SK-N-SH treated with all-trans-retinoic acid at 6 μM for 48 hours (cell line): Measurements from ENCODE around the gene SLC16A12.
"Not testable (repeated sequence)": the region's sequence is repeated elsewhere in the genome, so short reads cannot be mapped to it uniquely, and the experiment has no call there.

Experiments
- ATAC-seq: fragments of 200-7000 bp; cut with Tn5 transposase; 3 replicates; pipeline ENCODE4 v1.9.1; 2020; ENCODE audit warnings: mild to moderate bottlenecking, moderate library complexity
- ARNTL ChIP-seq: fragments of 450-650 bp; formaldehyde crosslinking; IDR thresholded peaks from 2 replicates; pipeline ENCODE4 v1.5.0; 2020; ENCODE audit warnings: low read depth, mild to moderate bottlenecking, moderate library complexity, borderline replicate concordance
- BACH2 ChIP-seq: fragments of 250-450 bp; sonication (Bioruptor Pico); IDR thresholded peaks from 2 replicates; pipeline ENCODE4 v1.9.0; 2021; ENCODE audit warnings: mild to moderate bottlenecking, borderline replicate concordance
- CREB5 ChIP-seq: fragments of 250-450 bp; sonication (Bioruptor Pico); IDR thresholded peaks from 2 replicates; pipeline ENCODE4 v1.5.1; 2020; ENCODE audit warnings: low read depth, mild to moderate bottlenecking, moderate library complexity
- CSDC2 ChIP-seq: fragments of 250-450 bp; sonication (Bioruptor Pico); IDR thresholded peaks from 2 replicates; pipeline ENCODE4 v1.5.0; 2020; ENCODE audit warnings: mild to moderate bottlenecking, moderate library complexity
- ESRRG ChIP-seq: fragments of 250-450 bp; sonication (Bioruptor Pico); IDR thresholded peaks from 2 replicates; pipeline ENCODE4 v1.6.1; 2021; ENCODE audit warnings: mild to moderate bottlenecking
- GLIS3 ChIP-seq: fragments of 250-450 bp; sonication (Bioruptor Pico); IDR thresholded peaks from 2 replicates; pipeline ENCODE4 v1.5.0; 2020; ENCODE audit warnings: mild to moderate bottlenecking, moderate library complexity
- ISL1 ChIP-seq: fragments of 250-450 bp; sonication (Bioruptor Pico); IDR thresholded peaks from 2 replicates; pipeline ENCODE4 v2.1.2; 2022; ENCODE audit warnings: mild to moderate bottlenecking, moderate library complexity
- OSR1 ChIP-seq: fragments of 250-450 bp; sonication (Bioruptor Pico); IDR thresholded peaks from 2 replicates; pipeline ENCODE4 v1.8.0; 2022; ENCODE audit warnings: moderate library complexity, mild to moderate bottlenecking, inconsistent platforms
- PPARA ChIP-seq: fragments of 250-450 bp; sonication (Bioruptor Pico); IDR thresholded peaks from 2 replicates; pipeline ENCODE4 v1.5.0; 2020; ENCODE audit warnings: mild to moderate bottlenecking, borderline replicate concordance
- RARB ChIP-seq: fragments of 250-450 bp; sonication (Bioruptor Pico); IDR thresholded peaks from 2 replicates; pipeline ENCODE4 v1.8.0; 2021; ENCODE audit warnings: mild to moderate bottlenecking, moderate library complexity
- SNAI2 ChIP-seq: fragments of 250-450 bp; sonication (Bioruptor Pico); IDR thresholded peaks from 2 replicates; pipeline ENCODE4 v1.5.0; 2020; ENCODE audit warnings: mild to moderate bottlenecking, moderate library complexity
- TCF4 ChIP-seq: fragments of 250-450 bp; sonication (Bioruptor Pico); IDR thresholded peaks from 2 replicates; pipeline ENCODE4 v1.8.0; 2021; ENCODE audit warnings: mild to moderate bottlenecking, moderate library complexity, borderline replicate concordance
- TOX ChIP-seq: fragments of 250-450 bp; sonication (Bioruptor Pico); IDR thresholded peaks from 2 replicates; pipeline ENCODE4 v1.8.0; 2021; ENCODE audit warnings: mild to moderate bottlenecking, moderate library complexity, borderline replicate concordance
- ZFP3 ChIP-seq: fragments of 250-450 bp; sonication (Bioruptor Pico); IDR thresholded peaks from 2 replicates; pipeline ENCODE4 v1.5.0; 2020; ENCODE audit warnings: mild to moderate bottlenecking, moderate library complexity
- ZFP30 ChIP-seq: fragments of 450-650 bp; formaldehyde crosslinking; IDR thresholded peaks from 2 replicates; pipeline ENCODE4 v1.5.0; 2022; ENCODE audit warnings: mild to moderate bottlenecking, moderate library complexity
- ZNF565 ChIP-seq: fragments of 450-650 bp; formaldehyde crosslinking; conservative IDR thresholded peaks from 2 replicates; pipeline ENCODE4 v1.5.0; 2020; ENCODE audit warnings: low read depth, mild to moderate bottlenecking, moderate library complexity
- ZNF70 ChIP-seq: fragments of 450-650 bp; formaldehyde crosslinking; IDR thresholded peaks from 2 replicates; pipeline ENCODE4 v1.5.0; 2020; ENCODE audit warnings: mild to moderate bottlenecking, moderate library complexity
- ZNF8 ChIP-seq: fragments of 450-650 bp; formaldehyde crosslinking; IDR thresholded peaks from 2 replicates; pipeline ENCODE4 v1.5.0; 2020; ENCODE audit warnings: mild to moderate bottlenecking, moderate library complexity
- TF ChIP-seq, protein P1 (sequence below): fragments of 250-450 bp; sonication (Bioruptor Pico); IDR thresholded peaks from 2 replicates; pipeline ENCODE4 v1.8.0; 2021; ENCODE audit warnings: low read depth, mild to moderate bottlenecking, moderate library complexity, borderline replicate concordance
- TF ChIP-seq, protein P2 (sequence below): fragments of 250-450 bp; sonication (Bioruptor Pico); IDR thresholded peaks from 2 replicates; pipeline ENCODE4 v1.5.0; 2020; ENCODE audit warnings: mild to moderate bottlenecking, moderate library complexity
- TF ChIP-seq, protein P3 (sequence below): fragments of 250-450 bp; sonication (Bioruptor Pico); IDR thresholded peaks from 2 replicates; pipeline ENCODE4 v1.8.0; 2020; ENCODE audit warnings: mild to moderate bottlenecking, moderate library complexity, borderline replicate concordance

SLC16A12 gene

GRCh38 chr10:89547853-89548513 lies 12.6 kb upstream of the SLC16A12 start:
- TF ChIP-seq ZNF70 (no peak), ZFP30 (CRISPR knock-in tag) (no peak), GLIS3 (CRISPR knock-in tag) (no peak), CREB5 (CRISPR knock-in tag) (no peak), OSR1 (CRISPR knock-in tag) (no peak), RARB (CRISPR knock-in tag) (no peak), BACH2 (no peak), ZNF565 (CRISPR knock-in tag) (no peak)
- ATAC-seq = no peak

DNA sequence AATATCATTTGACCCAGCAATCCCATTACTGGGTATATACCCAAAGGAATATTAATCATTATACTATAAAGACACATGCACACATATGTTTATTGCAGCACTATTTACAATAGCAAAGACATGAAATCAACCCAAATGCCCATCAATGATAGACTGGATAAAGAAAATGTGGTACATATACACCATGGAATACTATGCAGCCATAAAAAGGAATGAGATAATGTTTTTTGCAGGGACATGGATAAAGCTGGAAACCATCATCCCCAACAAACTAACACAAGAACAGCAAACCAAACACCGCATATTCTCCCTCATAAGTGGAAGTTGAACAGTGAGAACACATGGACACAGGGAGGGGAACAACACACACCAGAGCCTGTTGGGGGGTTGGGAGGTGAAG lies 11.3 kb upstream of the SLC16A12 start:
- TF ChIP-seq ZNF8 (CRISPR knock-in tag) = peak; percentile 78
- ATAC-seq = not testable (repeated sequence)

DNA sequence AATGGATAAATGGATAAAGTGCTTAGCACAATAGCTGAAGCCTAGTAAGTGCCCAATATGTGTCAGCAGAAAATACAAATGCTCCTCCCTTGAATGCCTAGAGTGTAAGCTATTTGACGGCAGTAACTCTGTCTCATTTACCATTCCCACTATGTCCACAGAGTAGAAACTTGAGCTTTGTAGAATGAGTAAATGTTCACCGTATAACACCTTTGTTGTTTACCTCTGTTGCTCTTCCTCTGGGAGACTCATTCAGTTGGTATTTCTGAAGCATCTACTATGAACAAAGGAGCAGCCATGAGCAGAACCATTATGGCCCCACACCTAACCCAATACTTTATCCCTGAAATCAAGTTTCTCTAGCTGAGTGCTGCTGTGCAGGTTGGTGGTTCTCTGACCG lies 8.4 kb upstream of the SLC16A12 start:
- no peak for TF ChIP-seq BACH2
- TF ChIP-seq ESRRG (CRISPR knock-in tag) = no peak
- TF ChIP-seq GLIS3 (CRISPR knock-in tag) = no peak
- TF ChIP-seq, protein P1, sequence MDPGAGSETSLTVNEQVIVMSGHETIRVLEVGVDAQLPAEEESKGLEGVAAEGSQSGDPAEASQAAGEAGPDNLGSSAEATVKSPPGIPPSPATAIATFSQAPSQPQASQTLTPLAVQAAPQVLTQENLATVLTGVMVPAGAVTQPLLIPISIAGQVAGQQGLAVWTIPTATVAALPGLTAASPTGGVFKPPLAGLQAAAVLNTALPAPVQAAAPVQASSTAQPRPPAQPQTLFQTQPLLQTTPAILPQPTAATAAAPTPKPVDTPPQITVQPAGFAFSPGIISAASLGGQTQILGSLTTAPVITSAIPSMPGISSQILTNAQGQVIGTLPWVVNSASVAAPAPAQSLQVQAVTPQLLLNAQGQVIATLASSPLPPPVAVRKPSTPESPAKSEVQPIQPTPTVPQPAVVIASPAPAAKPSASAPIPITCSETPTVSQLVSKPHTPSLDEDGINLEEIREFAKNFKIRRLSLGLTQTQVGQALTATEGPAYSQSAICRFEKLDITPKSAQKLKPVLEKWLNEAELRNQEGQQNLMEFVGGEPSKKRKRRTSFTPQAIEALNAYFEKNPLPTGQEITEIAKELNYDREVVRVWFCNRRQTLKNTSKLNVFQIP (CRISPR knock-in tag) = no peak
- no peak for TF ChIP-seq ZFP30 (CRISPR knock-in tag)
- TF ChIP-seq, protein P2, sequence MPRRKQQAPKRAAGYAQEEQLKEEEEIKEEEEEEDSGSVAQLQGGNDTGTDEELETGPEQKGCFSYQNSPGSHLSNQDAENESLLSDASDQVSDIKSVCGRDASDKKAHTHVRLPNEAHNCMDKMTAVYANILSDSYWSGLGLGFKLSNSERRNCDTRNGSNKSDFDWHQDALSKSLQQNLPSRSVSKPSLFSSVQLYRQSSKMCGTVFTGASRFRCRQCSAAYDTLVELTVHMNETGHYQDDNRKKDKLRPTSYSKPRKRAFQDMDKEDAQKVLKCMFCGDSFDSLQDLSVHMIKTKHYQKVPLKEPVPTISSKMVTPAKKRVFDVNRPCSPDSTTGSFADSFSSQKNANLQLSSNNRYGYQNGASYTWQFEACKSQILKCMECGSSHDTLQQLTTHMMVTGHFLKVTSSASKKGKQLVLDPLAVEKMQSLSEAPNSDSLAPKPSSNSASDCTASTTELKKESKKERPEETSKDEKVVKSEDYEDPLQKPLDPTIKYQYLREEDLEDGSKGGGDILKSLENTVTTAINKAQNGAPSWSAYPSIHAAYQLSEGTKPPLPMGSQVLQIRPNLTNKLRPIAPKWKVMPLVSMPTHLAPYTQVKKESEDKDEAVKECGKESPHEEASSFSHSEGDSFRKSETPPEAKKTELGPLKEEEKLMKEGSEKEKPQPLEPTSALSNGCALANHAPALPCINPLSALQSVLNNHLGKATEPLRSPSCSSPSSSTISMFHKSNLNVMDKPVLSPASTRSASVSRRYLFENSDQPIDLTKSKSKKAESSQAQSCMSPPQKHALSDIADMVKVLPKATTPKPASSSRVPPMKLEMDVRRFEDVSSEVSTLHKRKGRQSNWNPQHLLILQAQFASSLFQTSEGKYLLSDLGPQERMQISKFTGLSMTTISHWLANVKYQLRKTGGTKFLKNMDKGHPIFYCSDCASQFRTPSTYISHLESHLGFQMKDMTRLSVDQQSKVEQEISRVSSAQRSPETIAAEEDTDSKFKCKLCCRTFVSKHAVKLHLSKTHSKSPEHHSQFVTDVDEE (CRISPR knock-in tag) = no peak
- no peak for TF ChIP-seq ARNTL (CRISPR knock-in tag)
- no peak for ATAC-seq

- TF ChIP-seq TOX (CRISPR knock-in tag) (no peak), OSR1 (CRISPR knock-in tag) (no peak), ZNF565 (CRISPR knock-in tag) (no peak), SNAI2 (CRISPR knock-in tag) (no peak), ESRRG (CRISPR knock-in tag) (no peak), ZNF70 (no peak), ISL1 (no peak), BACH2 (no peak), ZNF8 (CRISPR knock-in tag) (no peak)
- peak; percentile 85 for ATAC-seq
Measured at GRCh38 chr10:89540420-89540949, 5.1 kb upstream of the SLC16A12 start.

DNA sequence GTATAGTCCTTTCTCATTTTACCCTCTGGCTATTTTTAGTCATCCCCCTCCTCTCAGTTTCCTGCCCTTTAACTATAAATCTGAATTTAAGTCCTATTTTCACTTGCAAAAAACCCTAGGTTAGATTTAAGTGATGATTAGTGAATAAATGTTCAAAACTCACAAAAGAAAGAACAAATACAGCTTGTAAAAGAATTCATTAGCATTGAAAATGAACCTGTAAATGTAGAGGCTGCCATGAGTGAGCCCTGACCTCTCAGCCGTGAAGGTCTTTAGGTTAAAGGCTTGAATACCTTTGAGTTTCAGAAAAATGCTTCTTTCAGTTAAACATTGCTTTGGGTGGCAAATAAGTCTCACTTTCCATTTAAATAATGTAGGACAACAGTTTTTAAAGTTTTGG lies 2.0 kb upstream of the SLC16A12 start:
- no peak for ATAC-seq
- no peak for TF ChIP-seq TOX (CRISPR knock-in tag)
- TF ChIP-seq, protein P3, sequence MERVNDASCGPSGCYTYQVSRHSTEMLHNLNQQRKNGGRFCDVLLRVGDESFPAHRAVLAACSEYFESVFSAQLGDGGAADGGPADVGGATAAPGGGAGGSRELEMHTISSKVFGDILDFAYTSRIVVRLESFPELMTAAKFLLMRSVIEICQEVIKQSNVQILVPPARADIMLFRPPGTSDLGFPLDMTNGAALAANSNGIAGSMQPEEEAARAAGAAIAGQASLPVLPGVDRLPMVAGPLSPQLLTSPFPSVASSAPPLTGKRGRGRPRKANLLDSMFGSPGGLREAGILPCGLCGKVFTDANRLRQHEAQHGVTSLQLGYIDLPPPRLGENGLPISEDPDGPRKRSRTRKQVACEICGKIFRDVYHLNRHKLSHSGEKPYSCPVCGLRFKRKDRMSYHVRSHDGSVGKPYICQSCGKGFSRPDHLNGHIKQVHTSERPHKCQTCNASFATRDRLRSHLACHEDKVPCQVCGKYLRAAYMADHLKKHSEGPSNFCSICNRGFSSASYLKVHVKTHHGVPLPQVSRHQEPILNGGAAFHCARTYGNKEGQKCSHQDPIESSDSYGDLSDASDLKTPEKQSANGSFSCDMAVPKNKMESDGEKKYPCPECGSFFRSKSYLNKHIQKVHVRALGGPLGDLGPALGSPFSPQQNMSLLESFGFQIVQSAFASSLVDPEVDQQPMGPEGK (CRISPR knock-in tag) = no peak
- TF ChIP-seq ZNF70 = no peak
- no peak for TF ChIP-seq ZFP3 (CRISPR knock-in tag)
- no peak for TF ChIP-seq CSDC2 (CRISPR knock-in tag)
- TF ChIP-seq, protein P1 (CRISPR knock-in tag) = no peak
- TF ChIP-seq, protein P2 (CRISPR knock-in tag) = no peak
- no peak for TF ChIP-seq TCF4 (CRISPR knock-in tag)
- no peak for TF ChIP-seq ZNF565 (CRISPR knock-in tag)
- TF ChIP-seq ISL1 = no peak
- no peak for TF ChIP-seq PPARA
